ENCODE data around the gene HORMAD2.
A peak's percentile ranks its signal among the peaks of the same experiment; 100 is the strongest.

Gene HORMAD2

DNA sequence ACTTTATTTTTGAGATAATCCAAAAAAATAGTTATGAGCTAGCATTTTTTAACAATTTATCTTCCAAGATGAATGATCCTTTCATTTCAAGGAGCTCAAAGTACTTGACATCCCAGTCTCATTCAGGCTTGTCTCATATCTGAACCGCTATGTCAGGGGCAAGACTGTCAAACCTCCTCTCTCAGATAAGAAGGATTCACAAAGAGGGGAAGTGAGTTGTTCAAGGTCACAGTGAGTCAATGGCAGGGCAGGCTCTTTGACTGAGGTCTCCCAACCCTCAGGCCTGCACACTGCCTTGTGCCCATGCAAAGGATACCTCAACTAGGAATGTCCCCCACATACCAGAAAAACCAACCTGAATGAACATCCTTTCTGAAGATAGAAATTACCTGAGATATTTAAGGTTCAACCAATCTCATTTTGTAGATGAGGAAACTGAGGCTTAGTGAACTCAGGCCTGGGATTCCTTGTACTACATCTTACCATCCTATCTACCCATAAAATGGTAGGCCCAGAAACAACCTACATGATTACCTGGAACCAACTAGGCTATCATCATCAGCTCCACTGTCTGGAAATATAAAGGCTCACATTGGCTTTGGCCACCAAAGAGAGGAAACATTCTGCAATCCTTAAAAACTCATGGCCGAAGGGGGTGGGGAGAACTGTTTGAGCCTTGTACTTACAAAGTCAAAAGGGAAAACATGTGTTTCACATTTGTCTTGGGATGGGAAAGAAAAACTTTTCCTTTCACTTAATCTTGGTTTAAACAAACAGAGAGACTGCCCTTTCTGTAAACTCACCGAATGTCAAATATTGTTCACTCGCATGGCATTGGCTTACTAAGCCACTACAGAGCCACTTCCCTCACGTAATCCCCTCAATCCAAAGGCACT is 115.2 kb downstream of the HORMAD2 start (continued):
- TF ChIP-seq ZNF148 (tag by site-specific recombination; IDR thresholded peaks at IDR 0.05; ENCODE audit: borderline replicate concordance): no peak
- no peak for TF ChIP-seq ZNF138 (tag by site-specific recombination; IDR thresholded peaks at IDR 0.05; ENCODE audit: borderline replicate concordance)
- no peak for TF ChIP-seq ZNF548 (tag by site-specific recombination; IDR thresholded peaks at IDR 0.05)
- TF ChIP-seq, protein P1, sequence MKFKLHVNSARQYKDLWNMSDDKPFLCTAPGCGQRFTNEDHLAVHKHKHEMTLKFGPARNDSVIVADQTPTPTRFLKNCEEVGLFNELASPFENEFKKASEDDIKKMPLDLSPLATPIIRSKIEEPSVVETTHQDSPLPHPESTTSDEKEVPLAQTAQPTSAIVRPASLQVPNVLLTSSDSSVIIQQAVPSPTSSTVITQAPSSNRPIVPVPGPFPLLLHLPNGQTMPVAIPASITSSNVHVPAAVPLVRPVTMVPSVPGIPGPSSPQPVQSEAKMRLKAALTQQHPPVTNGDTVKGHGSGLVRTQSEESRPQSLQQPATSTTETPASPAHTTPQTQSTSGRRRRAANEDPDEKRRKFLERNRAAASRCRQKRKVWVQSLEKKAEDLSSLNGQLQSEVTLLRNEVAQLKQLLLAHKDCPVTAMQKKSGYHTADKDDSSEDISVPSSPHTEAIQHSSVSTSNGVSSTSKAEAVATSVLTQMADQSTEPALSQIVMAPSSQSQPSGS (tag by site-specific recombination; IDR thresholded peaks at IDR 0.05; ENCODE audit: low read depth): no peak
- TF ChIP-seq ZNF10 (tag by site-specific recombination; IDR thresholded peaks at IDR 0.05): no peak
- TF ChIP-seq ZNF416 (tag by site-specific recombination; IDR thresholded peaks at IDR 0.05): no peak
- TF ChIP-seq, protein P2, sequence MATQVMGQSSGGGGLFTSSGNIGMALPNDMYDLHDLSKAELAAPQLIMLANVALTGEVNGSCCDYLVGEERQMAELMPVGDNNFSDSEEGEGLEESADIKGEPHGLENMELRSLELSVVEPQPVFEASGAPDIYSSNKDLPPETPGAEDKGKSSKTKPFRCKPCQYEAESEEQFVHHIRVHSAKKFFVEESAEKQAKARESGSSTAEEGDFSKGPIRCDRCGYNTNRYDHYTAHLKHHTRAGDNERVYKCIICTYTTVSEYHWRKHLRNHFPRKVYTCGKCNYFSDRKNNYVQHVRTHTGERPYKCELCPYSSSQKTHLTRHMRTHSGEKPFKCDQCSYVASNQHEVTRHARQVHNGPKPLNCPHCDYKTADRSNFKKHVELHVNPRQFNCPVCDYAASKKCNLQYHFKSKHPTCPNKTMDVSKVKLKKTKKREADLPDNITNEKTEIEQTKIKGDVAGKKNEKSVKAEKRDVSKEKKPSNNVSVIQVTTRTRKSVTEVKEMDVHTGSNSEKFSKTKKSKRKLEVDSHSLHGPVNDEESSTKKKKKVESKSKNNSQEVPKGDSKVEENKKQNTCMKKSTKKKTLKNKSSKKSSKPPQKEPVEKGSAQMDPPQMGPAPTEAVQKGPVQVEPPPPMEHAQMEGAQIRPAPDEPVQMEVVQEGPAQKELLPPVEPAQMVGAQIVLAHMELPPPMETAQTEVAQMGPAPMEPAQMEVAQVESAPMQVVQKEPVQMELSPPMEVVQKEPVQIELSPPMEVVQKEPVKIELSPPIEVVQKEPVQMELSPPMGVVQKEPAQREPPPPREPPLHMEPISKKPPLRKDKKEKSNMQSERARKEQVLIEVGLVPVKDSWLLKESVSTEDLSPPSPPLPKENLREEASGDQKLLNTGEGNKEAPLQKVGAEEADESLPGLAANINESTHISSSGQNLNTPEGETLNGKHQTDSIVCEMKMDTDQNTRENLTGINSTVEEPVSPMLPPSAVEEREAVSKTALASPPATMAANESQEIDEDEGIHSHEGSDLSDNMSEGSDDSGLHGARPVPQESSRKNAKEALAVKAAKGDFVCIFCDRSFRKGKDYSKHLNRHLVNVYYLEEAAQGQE (tag by site-specific recombination; IDR thresholded peaks at IDR 0.05): no peak
- TF ChIP-seq ZFHX2 (tag by site-specific recombination; conservative IDR thresholded peaks at IDR 0.05): no peak
- no peak for TF ChIP-seq MYNN (tag by site-specific recombination; IDR thresholded peaks at IDR 0.05; ENCODE audit: borderline replicate concordance)
- no peak for TF ChIP-seq ZNF621 (tag by site-specific recombination; IDR thresholded peaks at IDR 0.05)
- TF ChIP-seq YY2 (tag by site-specific recombination; IDR thresholded peaks at IDR 0.05): no peak
- no peak for TF ChIP-seq ZNF48 (tag by site-specific recombination; IDR thresholded peaks at IDR 0.05)
- no peak for TF ChIP-seq PRDM2 (tag by site-specific recombination; IDR thresholded peaks at IDR 0.05; ENCODE audit: borderline replicate concordance)
- TF ChIP-seq, protein P3, sequence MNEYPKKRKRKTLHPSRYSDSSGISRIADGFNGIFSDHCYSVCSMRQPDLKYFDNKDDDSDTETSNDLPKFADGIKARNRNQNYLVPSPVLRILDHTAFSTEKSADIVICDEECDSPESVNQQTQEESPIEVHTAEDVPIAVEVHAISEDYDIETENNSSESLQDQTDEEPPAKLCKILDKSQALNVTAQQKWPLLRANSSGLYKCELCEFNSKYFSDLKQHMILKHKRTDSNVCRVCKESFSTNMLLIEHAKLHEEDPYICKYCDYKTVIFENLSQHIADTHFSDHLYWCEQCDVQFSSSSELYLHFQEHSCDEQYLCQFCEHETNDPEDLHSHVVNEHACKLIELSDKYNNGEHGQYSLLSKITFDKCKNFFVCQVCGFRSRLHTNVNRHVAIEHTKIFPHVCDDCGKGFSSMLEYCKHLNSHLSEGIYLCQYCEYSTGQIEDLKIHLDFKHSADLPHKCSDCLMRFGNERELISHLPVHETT (tag by site-specific recombination; IDR thresholded peaks at IDR 0.05): no peak
- peak; percentile 88 for TF ChIP-seq GLI2 (tag by site-specific recombination; IDR thresholded peaks at IDR 0.05; ENCODE audit: borderline replicate concordance, low read depth)
- no peak for TF ChIP-seq HIC1 (tag by site-specific recombination; IDR thresholded peaks at IDR 0.05)
- TF ChIP-seq ZNF561 (tag by site-specific recombination; IDR thresholded peaks at IDR 0.05; ENCODE audit: borderline replicate concordance): no peak
- TF ChIP-seq HOXC10 (CRISPR knock-in tag; IDR thresholded peaks at IDR 0.05): no peak
- TF ChIP-seq KLF10 (tag by site-specific recombination; IDR thresholded peaks at IDR 0.05): no peak
- TF ChIP-seq ZEB2 (tag by site-specific recombination; IDR thresholded peaks at IDR 0.05): no peak
- TF ChIP-seq OSR2 (tag by site-specific recombination; IDR thresholded peaks at IDR 0.05): no peak; the same call in none of the 2 replicates
- TF ChIP-seq ZNF302 (tag by site-specific recombination; IDR thresholded peaks at IDR 0.05; ENCODE audit: low read depth): no peak
